ENCODE data around the gene LIF.
A peak's percentile ranks its signal among the peaks of the same experiment; 100 is the strongest.
"Not testable (repeated sequence)": the region's sequence is repeated elsewhere in the genome, so short reads cannot be mapped to it uniquely, and the experiment has no call there.

The LIF gene

DNA sequence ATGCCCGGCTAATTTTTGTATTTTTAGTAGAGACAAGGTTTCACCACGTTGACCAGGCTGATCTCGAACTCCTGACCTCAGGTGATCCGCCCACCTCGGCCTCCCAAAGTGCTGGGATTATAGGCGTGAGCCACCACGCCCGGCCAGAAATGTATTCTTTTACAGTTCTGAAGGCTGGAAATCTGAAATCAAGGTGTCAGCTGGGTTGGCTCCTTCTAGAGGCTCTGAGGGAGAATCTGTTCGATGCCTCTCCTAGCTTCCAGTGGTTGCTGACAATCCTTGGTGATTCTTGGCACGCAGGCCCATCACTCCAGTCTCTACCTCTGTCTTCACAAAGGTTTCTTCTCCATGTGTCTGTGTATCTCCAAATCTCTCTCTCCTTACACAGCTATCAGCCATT, 45.7 kb downstream of the LIF start:
- peak overlapping the region in 1 of 21 experiments; percentile 23 for H3K27ac ChIP-seq
- H3K4me3 ChIP-seq: not testable (repeated sequence)

DNA sequence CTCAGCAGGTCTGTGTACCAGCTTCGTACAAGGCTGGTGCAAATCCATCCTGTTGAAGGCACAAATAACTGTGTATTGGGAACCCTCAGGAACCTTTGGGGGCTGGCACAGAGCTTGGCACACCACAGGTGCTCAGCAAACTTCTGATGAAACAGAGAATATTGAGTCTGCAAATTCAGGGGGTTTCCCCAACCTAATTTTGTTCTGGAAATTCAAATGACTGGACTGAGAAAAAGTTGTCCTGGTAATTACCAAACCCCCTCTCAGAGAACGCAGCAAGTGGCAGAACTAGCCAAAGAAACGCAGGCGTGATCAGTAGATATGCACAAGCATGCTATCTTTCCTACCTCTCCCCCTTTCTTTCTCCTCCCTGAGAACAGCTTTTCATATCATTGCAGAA, 47.6 kb downstream of the LIF start:
- no peak overlapping the region for H3K4me3 ChIP-seq
- H3K27ac ChIP-seq: peak overlapping the region in 2 of 21 experiments; percentile 1 to 4

DNA sequence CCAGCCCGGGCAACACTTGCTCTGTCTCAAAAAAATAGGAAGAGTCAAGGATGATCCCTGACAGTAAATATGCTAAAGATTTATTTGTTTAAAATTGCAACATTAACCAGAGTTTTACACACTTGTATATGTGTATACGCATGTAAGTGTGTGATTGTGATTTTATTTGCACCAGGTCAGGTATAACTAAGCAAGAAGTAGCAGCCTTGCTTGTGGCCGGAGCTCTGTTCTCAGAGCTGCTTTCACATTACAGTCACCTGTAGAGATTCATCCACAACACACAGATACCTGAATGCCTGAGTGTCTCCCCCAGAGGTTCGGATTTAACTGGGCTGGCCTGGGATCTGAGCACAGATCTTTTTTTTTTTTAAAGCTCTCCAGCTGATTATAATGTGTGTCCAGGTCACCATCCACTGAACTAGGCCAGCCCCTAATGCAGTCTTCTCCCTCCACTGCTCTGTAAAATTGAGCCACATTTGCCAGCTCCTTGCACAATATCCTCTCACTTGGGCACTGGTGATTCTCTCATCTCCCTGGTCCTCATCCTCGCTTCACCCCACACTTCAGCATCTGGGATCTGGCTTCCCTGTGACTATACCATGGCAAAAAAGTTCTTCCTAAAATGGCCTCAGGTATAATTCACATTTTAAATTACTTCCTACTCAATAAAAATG, 48.3 kb downstream of the LIF start:
- H3K27ac ChIP-seq: peak overlapping the region in 5 of 21 experiments; percentile 16 to 82 (median 45)
- H3K4me3 ChIP-seq: no peak overlapping the region

DNA sequence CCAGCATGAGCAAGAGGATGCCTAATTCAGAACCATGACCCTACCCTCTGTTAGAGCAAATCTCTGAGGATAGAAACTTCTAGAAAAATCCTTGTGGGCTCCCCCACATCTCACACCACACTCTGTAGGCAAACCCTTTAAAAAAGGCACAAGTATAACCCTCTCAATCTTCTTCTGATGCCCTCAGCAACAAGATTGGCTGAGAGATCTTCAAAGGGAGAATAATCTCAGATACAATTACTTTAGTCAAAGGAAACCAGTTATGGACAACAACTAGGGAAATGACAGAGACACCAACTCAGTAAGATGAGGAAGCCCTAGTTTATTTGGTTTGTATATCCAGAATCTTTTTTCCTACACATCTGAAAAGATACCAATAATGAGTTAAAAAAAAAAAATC, 49.2 kb downstream of the LIF start:
- Histone ChIP-seq H3K4me3 (no peak overlapping the region), H3K27ac (peak overlapping the region in 20 of 21 experiments; percentile 49 to 86 (median 75))

DNA sequence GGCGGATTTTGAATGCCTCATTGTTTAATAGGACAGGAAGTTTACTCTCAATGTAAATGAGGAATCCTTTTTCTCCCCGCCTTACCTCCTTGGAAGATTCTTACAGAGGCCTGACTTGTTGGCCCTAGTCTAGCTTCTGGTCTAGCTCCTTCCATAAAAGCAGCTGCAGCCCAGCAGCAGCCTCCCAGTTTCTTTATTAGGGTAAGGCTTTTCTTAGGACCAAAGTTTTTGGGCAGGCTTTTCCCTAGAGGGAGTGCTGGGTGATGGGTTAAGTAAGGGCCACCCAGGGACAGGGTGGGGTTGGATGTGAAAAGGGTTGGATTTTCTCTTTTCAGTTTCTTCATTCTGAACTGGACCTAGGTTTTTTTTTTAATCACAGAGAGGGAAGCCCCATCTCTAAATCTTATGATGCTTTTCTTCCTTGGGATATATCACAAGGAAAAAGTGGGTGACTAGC, 49.7 kb downstream of the LIF start:
- peak overlapping the region in 20 of 21 experiments; percentile 49 to 86 (median 75) for H3K27ac ChIP-seq
- no peak overlapping the region for H3K4me3 ChIP-seq

DNA sequence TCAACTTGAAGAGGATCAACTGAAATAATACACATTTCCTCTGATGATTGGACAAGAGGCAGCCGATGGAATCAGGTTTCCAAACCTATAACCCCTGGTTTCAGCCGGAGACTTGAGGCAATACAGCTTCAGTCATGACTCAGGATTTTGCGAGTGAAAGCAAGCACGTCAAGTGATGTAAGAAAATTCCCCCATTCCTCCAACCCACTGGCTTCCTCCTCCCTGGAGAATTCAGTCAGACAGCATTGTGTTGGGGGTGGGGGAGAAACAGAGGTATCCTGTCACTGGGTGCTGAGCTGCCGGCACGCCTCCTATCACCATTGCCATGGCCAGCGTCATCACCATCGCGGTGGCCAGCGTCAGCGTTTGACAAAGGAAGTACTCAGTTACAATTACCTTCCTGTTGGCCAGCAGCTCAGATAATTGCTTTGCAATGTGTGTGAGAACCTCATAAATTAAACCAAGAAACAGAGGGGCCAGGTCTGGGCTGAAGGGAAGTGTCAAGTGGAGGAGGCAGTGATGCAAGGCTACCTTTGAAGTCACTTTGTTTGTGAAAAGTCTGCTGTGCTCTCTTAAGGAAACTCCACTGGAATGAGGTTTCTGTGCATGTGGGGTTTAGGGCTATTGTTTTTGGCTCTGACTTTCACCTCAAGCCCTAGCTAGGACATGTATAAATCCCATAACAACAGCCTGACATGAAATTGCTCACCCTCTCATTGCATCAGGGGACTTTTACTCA, 50.2 kb downstream of the LIF start:
- Histone ChIP-seq H3K4me3 (no peak overlapping the region), H3K27ac (peak overlapping the region in 20 of 21 experiments; percentile 49 to 86 (median 74))

DNA sequence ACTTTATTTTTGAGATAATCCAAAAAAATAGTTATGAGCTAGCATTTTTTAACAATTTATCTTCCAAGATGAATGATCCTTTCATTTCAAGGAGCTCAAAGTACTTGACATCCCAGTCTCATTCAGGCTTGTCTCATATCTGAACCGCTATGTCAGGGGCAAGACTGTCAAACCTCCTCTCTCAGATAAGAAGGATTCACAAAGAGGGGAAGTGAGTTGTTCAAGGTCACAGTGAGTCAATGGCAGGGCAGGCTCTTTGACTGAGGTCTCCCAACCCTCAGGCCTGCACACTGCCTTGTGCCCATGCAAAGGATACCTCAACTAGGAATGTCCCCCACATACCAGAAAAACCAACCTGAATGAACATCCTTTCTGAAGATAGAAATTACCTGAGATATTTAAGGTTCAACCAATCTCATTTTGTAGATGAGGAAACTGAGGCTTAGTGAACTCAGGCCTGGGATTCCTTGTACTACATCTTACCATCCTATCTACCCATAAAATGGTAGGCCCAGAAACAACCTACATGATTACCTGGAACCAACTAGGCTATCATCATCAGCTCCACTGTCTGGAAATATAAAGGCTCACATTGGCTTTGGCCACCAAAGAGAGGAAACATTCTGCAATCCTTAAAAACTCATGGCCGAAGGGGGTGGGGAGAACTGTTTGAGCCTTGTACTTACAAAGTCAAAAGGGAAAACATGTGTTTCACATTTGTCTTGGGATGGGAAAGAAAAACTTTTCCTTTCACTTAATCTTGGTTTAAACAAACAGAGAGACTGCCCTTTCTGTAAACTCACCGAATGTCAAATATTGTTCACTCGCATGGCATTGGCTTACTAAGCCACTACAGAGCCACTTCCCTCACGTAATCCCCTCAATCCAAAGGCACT, 51.1 kb downstream of the LIF start:
- peak overlapping the region in 20 of 21 experiments; percentile 49 to 86 (median 74) for H3K27ac ChIP-seq
- H3K4me3 ChIP-seq: no peak overlapping the region

DNA sequence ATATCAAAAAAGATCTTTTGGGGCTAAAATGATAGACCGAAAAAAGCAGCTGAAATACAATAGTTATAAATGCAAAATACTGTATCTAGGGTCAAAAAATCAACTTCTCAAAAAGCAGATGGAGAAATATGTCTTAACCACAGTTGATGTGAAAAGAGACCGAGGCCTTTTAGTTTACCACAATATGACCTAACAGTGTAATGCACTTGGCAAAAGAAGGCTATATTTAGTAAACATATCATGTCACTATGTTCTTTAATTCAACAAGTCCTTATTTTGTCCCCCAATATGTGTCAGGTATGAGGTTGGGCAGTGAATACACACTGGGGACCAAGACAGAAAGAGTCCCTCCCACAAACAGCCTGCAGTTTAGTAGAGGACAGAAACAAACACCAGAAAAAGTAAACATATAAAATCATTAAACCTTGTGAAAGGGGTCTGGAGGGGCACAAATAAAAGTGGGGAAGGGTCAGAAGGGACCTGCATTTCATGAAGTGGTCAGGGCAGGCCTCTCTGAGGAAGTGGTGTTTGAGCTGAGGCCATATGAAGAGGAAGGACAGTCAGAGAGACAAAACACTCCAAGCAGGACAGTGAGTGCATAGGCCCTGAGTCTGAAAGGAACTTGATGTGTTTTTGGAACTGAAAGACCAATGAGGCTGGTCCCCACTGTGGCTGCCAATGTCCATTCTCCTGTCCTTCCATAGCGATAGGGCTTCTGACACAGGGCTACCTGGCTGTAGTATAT, 53.4 kb downstream of the LIF start:
- peak overlapping the region in 4 of 21 experiments; percentile 11 to 26 (median 18) for H3K27ac ChIP-seq
- no peak overlapping the region for H3K4me3 ChIP-seq

DNA sequence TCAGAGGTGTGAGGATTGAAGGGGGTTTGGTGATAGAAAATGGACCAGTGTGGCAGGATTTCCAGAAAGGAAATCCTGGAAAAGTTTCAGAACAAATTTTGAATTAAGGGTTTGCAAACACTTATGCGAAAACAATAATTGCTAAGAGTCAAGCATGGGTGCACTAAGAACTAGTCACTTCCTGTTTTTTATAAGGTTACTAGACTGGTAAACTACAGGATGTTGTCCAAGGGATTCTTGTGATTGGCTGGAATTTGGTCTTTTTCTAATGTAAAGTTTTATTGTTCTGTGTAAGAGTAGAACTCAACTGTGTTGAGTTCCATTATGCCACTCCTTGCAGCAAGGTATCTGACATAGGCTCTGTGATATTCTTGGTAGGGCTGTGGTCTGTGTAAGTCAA, 54.1 kb downstream of the LIF start:
- Histone ChIP-seq H3K27ac (no peak overlapping the region), H3K4me3 (no peak overlapping the region)

DNA sequence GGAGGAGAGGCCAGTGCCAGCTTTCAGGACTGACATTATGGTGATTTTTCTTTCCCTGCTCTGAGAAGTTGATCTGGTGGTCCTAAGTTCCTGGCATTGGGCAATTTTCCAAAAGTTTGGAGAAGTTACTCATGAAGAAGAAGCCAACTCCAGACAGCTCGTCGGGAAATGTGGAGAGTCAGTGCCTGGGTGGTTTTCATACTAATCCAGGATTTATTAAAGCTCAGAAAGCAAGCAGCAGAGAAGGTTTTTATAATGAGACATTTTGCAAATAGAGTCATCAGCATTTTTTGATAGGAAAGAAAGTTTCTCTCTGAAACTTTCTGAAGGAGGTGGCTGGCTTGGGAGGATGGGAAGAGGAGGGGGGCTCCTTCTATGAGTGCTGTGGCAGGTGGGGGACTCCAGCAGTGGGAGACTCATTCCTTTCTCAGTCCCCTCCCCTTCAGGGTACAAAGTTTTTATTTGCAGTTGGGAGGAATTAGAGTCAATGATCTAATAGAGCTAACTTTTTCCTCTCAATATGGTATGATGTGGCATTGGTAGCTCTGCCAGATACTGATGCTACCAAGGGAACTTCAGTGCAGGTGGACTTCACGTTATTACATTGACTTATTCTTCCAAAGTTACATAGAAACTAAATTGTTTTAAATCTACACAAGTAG, 55.4 kb downstream of the LIF start:
- Histone ChIP-seq H3K27ac (no peak overlapping the region), H3K4me3 (no peak overlapping the region)

DNA sequence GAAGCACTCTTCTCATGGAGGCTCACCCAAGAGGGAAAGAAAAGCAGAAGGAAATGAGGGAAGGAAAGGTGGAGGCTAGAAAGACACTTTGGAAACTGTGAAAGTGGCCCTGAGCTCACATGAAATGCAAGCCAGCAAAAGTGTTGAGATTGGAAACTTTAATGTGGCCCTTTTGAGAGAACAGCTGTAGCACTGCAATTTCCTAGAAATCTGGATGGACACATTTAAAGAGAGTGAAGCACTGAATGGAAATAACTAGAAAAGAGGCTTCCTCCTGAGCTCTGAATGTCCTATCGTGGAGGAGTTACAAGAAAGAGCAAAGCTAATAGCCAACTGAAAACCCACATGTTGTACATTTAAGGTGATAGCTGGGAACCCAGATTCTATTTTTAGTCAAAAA, 56.0 kb downstream of the LIF start:
- no peak overlapping the region for H3K4me3 ChIP-seq
- no peak overlapping the region for H3K27ac ChIP-seq
